Osteocyte (in vitro differentiated cells): ENCODE results near the gene CYP39A1. TPM values are rescaled to one million over a fixed set of nuclear protein-coding genes. Genes with fewer than 3 reads are reported as not detected.

ENCODE experiments used
- DNase-seq: peaks from one replicate; pipeline ENCODE4 v3.0.0; 2021; ENCODE audit warnings: mixed read lengths; ENCODE audit not compliant: unreplicated experiment; ENCODE audit errors: extremely low spot score
- H3K27ac Mint-ChIP-seq: one replicate; pipeline ENCODE4 v1.8.0; 2021; ENCODE audit warnings: mild to moderate bottlenecking, mixed read lengths; ENCODE audit not compliant: unreplicated experiment
- H3K27me3 Mint-ChIP-seq: one replicate; pipeline ENCODE4 v1.8.0; 2021; ENCODE audit warnings: mixed read lengths; ENCODE audit not compliant: unreplicated experiment
- H3K36me3 Mint-ChIP-seq: one replicate; pipeline ENCODE4 v1.8.0; 2021; ENCODE audit warnings: mixed read lengths; ENCODE audit not compliant: unreplicated experiment
- H3K4me1 Mint-ChIP-seq: one replicate; pipeline ENCODE4 v1.8.0; 2021; ENCODE audit warnings: mixed read lengths; ENCODE audit not compliant: unreplicated experiment
- H3K4me3 Mint-ChIP-seq: one replicate; pipeline ENCODE4 v1.8.0; 2021; ENCODE audit warnings: mild to moderate bottlenecking, moderate library complexity, mixed read lengths; ENCODE audit not compliant: unreplicated experiment
- H3K9me3 Mint-ChIP-seq: one replicate; pipeline ENCODE4 v1.8.0; 2021; ENCODE audit warnings: mixed read lengths; ENCODE audit not compliant: unreplicated experiment
- total RNA-seq: library from RNA; stranded (reverse); gene quantifications from 2 replicates; pipeline ENCODE4 v1.2.1, GENCODE V29; 2021
- TF ChIP-seq, protein P1 (sequence below): fragments of 200-600 bp; sonication (generic); IDR thresholded peaks from 2 replicates; pipeline ENCODE4 v1.5.0; 2021; ENCODE audit warnings: antibody characterized with exemption, mild to moderate bottlenecking, moderate library complexity

Gene CYP39A1
- total RNA-seq, 1 donor from 2014 or later: 0.30 TPM

DNA sequence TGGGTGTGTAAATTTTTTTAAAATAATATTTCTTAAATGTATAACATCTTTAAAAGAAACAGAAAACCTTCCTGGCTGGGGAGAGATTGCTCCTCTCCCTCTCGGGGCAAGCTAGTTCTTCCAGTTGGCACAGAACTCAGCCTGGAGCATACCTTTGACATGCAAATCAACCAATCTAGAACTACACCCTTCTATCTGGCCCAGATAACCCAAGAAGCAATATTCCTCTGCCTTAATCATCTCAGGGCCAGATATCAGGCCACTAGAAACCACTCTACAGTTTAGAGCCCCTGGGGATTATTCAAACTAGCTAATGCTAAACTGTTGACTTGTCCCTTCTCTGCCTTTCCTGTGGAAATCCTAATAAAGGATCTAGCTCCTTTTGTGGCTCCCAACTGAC is 33.9 kb downstream of the CYP39A1 start:
- Mint-ChIP-seq H3K36me3 (peaks cover 1% of the 10 kb centered on the region), H3K4me1 (no peaks in the 10 kb centered on the region), H3K4me3 (no peak overlapping the region), H3K9me3 (peaks cover 5% of the 10 kb centered on the region), H3K27ac (no peak overlapping the region), H3K27me3 (peaks cover 23% of the 10 kb centered on the region)
- TF ChIP-seq, protein P1, sequence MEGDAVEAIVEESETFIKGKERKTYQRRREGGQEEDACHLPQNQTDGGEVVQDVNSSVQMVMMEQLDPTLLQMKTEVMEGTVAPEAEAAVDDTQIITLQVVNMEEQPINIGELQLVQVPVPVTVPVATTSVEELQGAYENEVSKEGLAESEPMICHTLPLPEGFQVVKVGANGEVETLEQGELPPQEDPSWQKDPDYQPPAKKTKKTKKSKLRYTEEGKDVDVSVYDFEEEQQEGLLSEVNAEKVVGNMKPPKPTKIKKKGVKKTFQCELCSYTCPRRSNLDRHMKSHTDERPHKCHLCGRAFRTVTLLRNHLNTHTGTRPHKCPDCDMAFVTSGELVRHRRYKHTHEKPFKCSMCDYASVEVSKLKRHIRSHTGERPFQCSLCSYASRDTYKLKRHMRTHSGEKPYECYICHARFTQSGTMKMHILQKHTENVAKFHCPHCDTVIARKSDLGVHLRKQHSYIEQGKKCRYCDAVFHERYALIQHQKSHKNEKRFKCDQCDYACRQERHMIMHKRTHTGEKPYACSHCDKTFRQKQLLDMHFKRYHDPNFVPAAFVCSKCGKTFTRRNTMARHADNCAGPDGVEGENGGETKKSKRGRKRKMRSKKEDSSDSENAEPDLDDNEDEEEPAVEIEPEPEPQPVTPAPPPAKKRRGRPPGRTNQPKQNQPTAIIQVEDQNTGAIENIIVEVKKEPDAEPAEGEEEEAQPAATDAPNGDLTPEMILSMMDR: no peak
- no peak for DNase-seq

DNA sequence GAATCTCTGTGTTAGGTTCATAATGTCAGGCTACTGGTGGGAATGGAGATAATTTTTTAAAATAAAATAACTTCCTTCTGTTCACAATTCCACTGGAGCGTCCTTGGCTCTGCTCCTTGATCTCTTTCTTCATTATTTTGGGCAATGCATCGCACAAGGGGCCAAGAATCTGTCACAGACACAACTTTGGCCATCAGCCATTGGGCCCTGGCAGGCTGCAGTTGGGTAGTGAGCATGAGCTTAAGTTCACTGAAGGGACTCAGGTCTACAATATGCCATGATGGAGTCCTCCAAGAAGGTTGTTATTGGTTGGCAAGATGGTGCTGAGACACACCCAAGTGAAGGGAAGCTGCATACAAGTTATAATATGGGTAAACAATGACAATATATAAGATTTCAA is 40.0 kb downstream of the CYP39A1 start:
- peaks cover 8% of the 10 kb centered on the region for H3K27me3 Mint-ChIP-seq
- TF ChIP-seq, protein P1: no peak
- no peaks in the 10 kb centered on the region for H3K9me3 Mint-ChIP-seq
- H3K36me3 Mint-ChIP-seq: no peaks in the 10 kb centered on the region
- H3K4me1 Mint-ChIP-seq: no peaks in the 10 kb centered on the region
- H3K4me3 Mint-ChIP-seq: no peak overlapping the region
- no peak for DNase-seq
- H3K27ac Mint-ChIP-seq: no peak overlapping the region

DNA sequence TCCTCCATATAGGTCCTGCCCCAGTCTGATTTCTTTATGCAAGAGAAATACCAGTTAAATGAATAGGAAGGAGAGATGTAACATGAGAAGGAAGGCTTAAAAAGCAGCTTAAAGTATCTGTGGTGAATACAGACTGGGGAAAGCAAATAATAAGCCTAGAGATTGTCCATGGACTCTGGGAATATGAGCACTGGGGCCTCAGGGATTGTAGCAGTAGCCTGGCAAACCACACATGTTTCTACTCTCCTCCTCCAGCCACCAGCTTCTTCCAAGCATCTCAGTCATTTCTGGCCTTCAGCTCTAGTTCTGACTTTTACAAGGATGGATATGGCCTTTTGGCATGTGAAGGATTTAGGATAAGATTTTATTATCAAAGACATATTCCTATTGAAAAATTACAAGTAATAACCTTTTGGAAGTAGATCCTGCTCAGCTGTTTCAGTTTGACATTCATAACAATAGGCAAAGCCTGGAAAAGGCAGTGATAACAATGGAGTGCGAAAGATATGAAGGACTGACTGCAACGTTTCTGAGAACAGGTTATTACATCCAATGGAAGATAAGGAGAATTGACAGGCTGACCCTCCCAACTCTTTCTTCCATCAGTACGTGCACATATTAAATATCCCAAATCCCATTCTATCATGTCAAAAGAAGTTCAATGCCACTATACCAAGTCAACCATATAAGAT is 41.6 kb downstream of the CYP39A1 start:
- Mint-ChIP-seq H3K9me3 (no peaks in the 10 kb centered on the region), H3K27ac (no peak overlapping the region), H3K4me3 (no peak overlapping the region), H3K36me3 (no peaks in the 10 kb centered on the region), H3K27me3 (peaks cover 8% of the 10 kb centered on the region), H3K4me1 (peaks cover 5% of the 10 kb centered on the region)
- no peak for DNase-seq
- TF ChIP-seq, protein P1: no peak

DNA sequence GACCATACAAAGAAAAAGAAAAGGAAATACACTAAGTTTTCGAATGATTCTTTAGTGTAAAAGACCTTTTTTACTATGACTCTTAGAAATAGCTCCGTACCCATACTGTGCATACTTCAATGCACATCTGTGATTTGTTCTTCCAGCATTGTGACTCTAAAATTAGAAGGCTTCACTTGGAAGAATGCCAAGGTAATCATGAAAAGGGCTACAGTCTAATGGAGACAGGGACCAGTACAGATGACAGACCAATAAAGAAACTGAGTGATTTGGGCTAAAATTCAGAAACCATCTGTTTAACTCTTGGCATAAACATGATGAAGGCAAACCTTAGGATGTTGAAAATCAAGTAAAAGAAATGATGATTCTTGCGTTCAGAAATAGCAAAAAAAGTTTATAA is 46.3 kb downstream of the CYP39A1 start:
- Mint-ChIP-seq H3K4me3 (no peak overlapping the region), H3K36me3 (no peaks in the 10 kb centered on the region), H3K27me3 (peaks cover 8% of the 10 kb centered on the region), H3K4me1 (peaks cover 8% of the 10 kb centered on the region), H3K27ac (no peak overlapping the region), H3K9me3 (no peaks in the 10 kb centered on the region)
- TF ChIP-seq, protein P1: no peak
- DNase-seq: no peak

DNA sequence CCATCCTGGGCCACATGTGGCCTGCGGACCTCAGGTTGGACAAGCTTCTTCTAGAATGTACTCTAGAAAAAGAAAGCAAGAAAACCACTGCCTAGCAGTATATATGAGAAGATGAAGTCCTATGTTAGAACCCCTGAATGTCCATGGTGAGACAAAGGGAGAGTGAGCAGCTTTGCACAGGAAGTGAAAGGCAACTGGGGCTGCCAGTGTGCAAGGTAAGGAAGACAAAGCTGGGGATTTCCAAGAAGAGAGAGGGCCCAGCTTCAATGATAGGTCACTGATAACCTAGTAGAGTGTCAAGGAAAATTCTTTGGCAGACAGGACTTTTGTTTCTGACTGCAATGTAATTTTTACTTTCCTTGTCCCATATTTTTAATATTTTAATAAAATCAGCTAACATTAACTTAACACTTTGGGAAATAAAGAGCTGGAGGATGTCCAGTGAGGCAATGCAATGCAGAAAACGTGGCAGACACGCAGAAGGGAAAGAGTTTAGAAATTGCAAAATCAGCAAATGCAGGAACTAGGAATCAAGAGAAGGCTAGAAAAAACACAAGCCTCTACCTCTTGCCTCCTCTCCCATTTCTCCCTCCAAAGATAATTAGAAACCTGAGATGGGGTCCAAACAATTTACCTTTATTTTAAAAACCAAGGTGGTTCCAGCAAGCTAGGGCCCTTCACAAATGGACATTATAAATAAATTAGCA is 47.4 kb downstream of the CYP39A1 start:
- Mint-ChIP-seq H3K36me3 (no peaks in the 10 kb centered on the region), H3K4me3 (no peak overlapping the region), H3K4me1 (peaks cover 8% of the 10 kb centered on the region), H3K27me3 (peaks cover 12% of the 10 kb centered on the region), H3K9me3 (no peaks in the 10 kb centered on the region), H3K27ac (no peak overlapping the region)
- DNase-seq: no peak
- TF ChIP-seq, protein P1: no peak
